OCI-LY7 (cell line): ENCODE data around the gene POLR1A. TPM values are rescaled to one million over a fixed set of nuclear protein-coding genes. Genes with fewer than 3 reads are reported as not detected.

Experiments used
- BruUV-seq: library from RNA; stranded (reverse); fragments of 400-500 nt; replicated peaks from 2 replicates; lab custom pipeline; 2021; lab: Mats Ljungman, UMichigan
- CTCF ChIA-PET: fragments of 300-600 bp; sonication (Branson Sonifier 250); formaldehyde crosslinking; loops from one replicate; lab custom pipeline; 2022; ENCODE audit warnings: antibody characterized with exemption; ENCODE audit not compliant: unreplicated experiment; lab: Charles Lee
- POLR2A ChIA-PET: fragments of 300-600 bp; sonication (Branson Sonifier 250); formaldehyde crosslinking; loops from one replicate; lab custom pipeline; 2022; ENCODE audit warnings: antibody characterized with exemption; lab: Charles Lee
- DNase-seq: peaks from one replicate; pipeline ENCODE4 v3.0.0-alpha.2; 2015; ENCODE audit warnings: low spot score
- H2AFZ ChIP-seq: fragments of 200-600 bp; sonication (generic), shearing (Covaris generic); 2 replicates; pipeline ENCODE4 v1.6.1; 2014; ENCODE audit warnings: mild to moderate bottlenecking, antibody characterized with exemption, low read length, moderate library complexity
- H3K27ac ChIP-seq: fragments of 200-600 bp; sonication (generic); 2 replicates; pipeline ENCODE4 v1.5.1; 2014; ENCODE audit warnings: mixed run types, low read depth, mild to moderate bottlenecking, moderate library complexity, low read length, inconsistent platforms; ENCODE audit not compliant: poor library complexity, severe bottlenecking
- H3K36me3 ChIP-seq: fragments of 200-600 bp; sonication (generic); 2 replicates; pipeline ENCODE4 v1.6.1; 2014; ENCODE audit warnings: mild to moderate bottlenecking, antibody characterized with exemption, low read length, moderate library complexity, mixed read lengths; ENCODE audit not compliant: insufficient read depth
- H3K4me1 ChIP-seq: fragments of 200-600 bp; sonication (generic); 2 replicates; pipeline ENCODE4 v1.5.1; 2014; ENCODE audit warnings: mild to moderate bottlenecking, low read length; ENCODE audit not compliant: insufficient read depth, poor library complexity, severe bottlenecking
- H3K4me2 ChIP-seq: fragments of 200-600 bp; sonication (generic); 2 replicates; pipeline ENCODE4 v1.6.1; 2014; ENCODE audit warnings: mild to moderate bottlenecking, low read length
- H3K4me3 ChIP-seq: fragments of 200-600 bp; sonication (generic); 2 replicates; pipeline ENCODE4 v1.5.1; 2014; ENCODE audit warnings: mild to moderate bottlenecking, low read depth, low read length; ENCODE audit not compliant: poor library complexity, severe bottlenecking
- H3K79me2 ChIP-seq: fragments of 200-600 bp; sonication (generic); 2 replicates; pipeline ENCODE4 v1.6.1; 2016; ENCODE audit warnings: low read depth, mild to moderate bottlenecking, low read length, moderate library complexity, mixed read lengths; ENCODE audit not compliant: insufficient read depth
- H3K9me2 ChIP-seq: fragments of 200-600 bp; sonication (generic); 2 replicates; pipeline ENCODE4 v1.6.1; 2016; ENCODE audit warnings: mild to moderate bottlenecking, low read length, mixed read lengths; ENCODE audit not compliant: insufficient read depth
- H3K9me3 ChIP-seq: fragments of 200-600 bp; sonication (generic); 2 replicates; pipeline ENCODE4 v1.6.1; 2014; ENCODE audit warnings: mild to moderate bottlenecking, mixed run types, low read length, mixed read lengths
- H4K20me1 ChIP-seq: fragments of 200-600 bp; sonication (generic); 2 replicates; pipeline ENCODE4 v1.6.1; 2014; ENCODE audit warnings: mild to moderate bottlenecking, antibody characterized with exemption, low read length, moderate library complexity, mixed read lengths; ENCODE audit not compliant: insufficient read depth
- CTCF ChIP-seq: fragments of 200-600 bp; sonication (generic); conservative IDR thresholded peaks from 2 replicates; pipeline ENCODE4 v1.5.1; 2014; ENCODE audit warnings: mild to moderate bottlenecking, antibody characterized with exemption, low read length, moderate library complexity, mixed read lengths
- EZH2phosphoT487 ChIP-seq: fragments of 200-600 bp; sonication (generic); IDR thresholded peaks from 2 replicates; pipeline ENCODE4 v1.6.1; 2018; ENCODE audit warnings: low read depth, borderline replicate concordance, mild to moderate bottlenecking, mixed run types, antibody characterized with exemption, low read length, moderate library complexity, mixed read lengths
- intact Hi-C: fragments of 100-400 bp; cut with micrococcal nuclease; formaldehyde crosslinking; loops from one replicate; pipeline ENCODE4 v1.10.0; 2022; ENCODE audit not compliant: unreplicated experiment
- total RNA-seq, 2 experiments: library from RNA; depleted of rRNA in 1 of 2; stranded (reverse); fragments of >200 nt in 1 of 2; shearing (Covaris generic) in 1 of 2; gene quantifications; 2 replicates each; pipeline ENCODE4 v1.2.3, GENCODE V29; 2014 to 2022

Gene POLR1A
- total RNA-seq, 2 experiments from 2014 or later = 17.5 to 53.3 TPM

- Histone ChIP-seq H3K9me3 (no peaks in the 10 kb centered on the region), H3K4me2 (no peak overlapping the region), H3K36me3 (peaks cover 96% of the 10 kb centered on the region), H2AFZ (no peak overlapping the region), H3K9me2 (no peaks in the 10 kb centered on the region), H3K27ac (no peak overlapping the region), H3K79me2 (no peaks in the 10 kb centered on the region), H4K20me1 (no peaks in the 10 kb centered on the region), H3K4me3 (no peak overlapping the region), H3K4me1 (peaks cover 15% of the 10 kb centered on the region)
- TF ChIP-seq EZH2phosphoT487 (no peak), CTCF (no peak)
- no TSS peak for BruUV-seq
- ChIA-PET POLR2A (no interaction called here), CTCF (no interaction called here)
- DNase-seq = no peak
- intact Hi-C loops = no loop called here
These were observed 29.8 kb downstream of the POLR1A start for GRCh38 chr2:86075886-86076285.

DNA sequence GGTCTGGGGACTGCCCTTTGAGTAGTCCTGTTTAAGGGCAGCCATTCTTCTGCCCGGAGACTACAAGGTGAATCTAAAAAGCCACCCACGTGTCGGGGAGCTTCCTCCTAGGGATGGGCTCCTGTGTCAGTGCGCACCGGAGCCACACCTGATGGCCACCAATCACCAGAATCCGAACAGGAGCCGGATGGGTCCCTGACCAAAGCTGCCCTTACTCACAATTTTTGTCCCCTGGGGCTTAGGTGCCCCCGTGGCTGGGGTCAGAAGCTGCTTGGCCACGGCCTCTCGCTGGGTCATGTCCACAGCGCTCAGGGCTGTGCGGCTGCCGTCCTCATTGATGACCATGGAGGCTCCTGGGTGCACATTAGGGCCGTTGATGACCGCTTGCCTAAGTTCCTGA is 30.9 kb downstream of the POLR1A start:
- Histone ChIP-seq H3K4me2 (no peak overlapping the region), H3K36me3 (peaks cover 96% of the 10 kb centered on the region), H3K4me1 (peaks cover 7% of the 10 kb centered on the region), H4K20me1 (no peaks in the 10 kb centered on the region), H3K9me3 (no peaks in the 10 kb centered on the region), H2AFZ (no peak overlapping the region), H3K79me2 (no peaks in the 10 kb centered on the region), H3K4me3 (no peak overlapping the region), H3K9me2 (no peaks in the 10 kb centered on the region), H3K27ac (no peak overlapping the region)
- DNase-seq = no peak
- intact Hi-C loops = no loop called here
- BruUV-seq = no TSS peak
- TF ChIP-seq EZH2phosphoT487 (no peak), CTCF (no peak)
- CTCF ChIA-PET = no interaction called here
- POLR2A ChIA-PET = no interaction called here

DNA sequence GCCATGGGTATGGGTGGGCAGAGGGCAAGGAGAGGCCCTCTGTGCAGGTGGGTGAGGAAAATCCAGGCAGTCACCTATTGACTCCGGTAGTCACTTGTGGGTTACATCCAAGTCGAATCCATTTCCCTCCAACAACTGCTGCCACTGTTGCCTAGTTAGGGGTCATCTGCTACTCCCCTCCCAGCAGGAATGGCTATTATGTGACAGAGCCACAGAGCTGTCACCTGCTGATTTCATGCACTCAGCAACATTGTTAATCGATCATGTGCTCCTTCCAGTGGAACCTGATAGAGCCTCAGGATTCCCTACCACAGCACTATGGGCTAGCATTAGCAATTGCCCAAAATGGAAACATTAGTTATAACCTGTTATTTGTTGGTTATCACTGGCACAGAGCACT is 31.4 kb downstream of the POLR1A start:
- CTCF ChIA-PET = no interaction called here
- POLR2A ChIA-PET = no interaction called here
- Histone ChIP-seq H3K4me2 (no peak overlapping the region), H3K4me3 (no peak overlapping the region), H4K20me1 (no peaks in the 10 kb centered on the region), H3K9me3 (no peaks in the 10 kb centered on the region), H3K36me3 (peaks cover 96% of the 10 kb centered on the region), H3K27ac (no peak overlapping the region), H2AFZ (no peak overlapping the region), H3K9me2 (no peaks in the 10 kb centered on the region), H3K4me1 (peaks cover 7% of the 10 kb centered on the region), H3K79me2 (no peaks in the 10 kb centered on the region)
- TF ChIP-seq CTCF (no peak), EZH2phosphoT487 (no peak)
- intact Hi-C loops = no loop called here
- no TSS peak for BruUV-seq
- no peak for DNase-seq
